A673 (cell line): ENCODE measurements around the gene TREM1. TPM values are rescaled to one million over a fixed set of nuclear protein-coding genes. Genes with fewer than 3 reads are reported as not detected.

Experiments
- BruUV-seq: library from RNA; stranded (reverse); fragments of 400-500 nt; replicated peaks from 2 replicates; lab custom pipeline; 2021; lab: Mats Ljungman, UMichigan
- CTCF ChIA-PET: fragments of 300-600 bp; sonication (Branson Sonifier 250); formaldehyde crosslinking; loops from one replicate; lab custom pipeline; 2022; ENCODE audit warnings: antibody characterized with exemption; lab: Charles Lee
- POLR2A ChIA-PET: fragments of 300-600 bp; sonication (Branson Sonifier 250); formaldehyde crosslinking; loops from one replicate; lab custom pipeline; 2022; ENCODE audit warnings: antibody characterized with exemption; ENCODE audit not compliant: low non-redundant PET; lab: Charles Lee
- DNase-seq: peaks from one replicate; pipeline ENCODE4 v3.0.0-alpha.2; 2015; ENCODE audit warnings: low spot score
- H3K27ac ChIP-seq: fragments of 200-600 bp; sonication (generic); 2 replicates; pipeline ENCODE4 v1.5.1; 2016; ENCODE audit warnings: mixed run types, low read depth, mild to moderate bottlenecking, mixed read lengths, antibody characterized with exemption, low read length; ENCODE audit not compliant: poor library complexity, severe bottlenecking
- H3K27me3 ChIP-seq: fragments of 200-600 bp; sonication (generic); replicated peaks from 2 replicates; pipeline ENCODE4 v1.6.1; 2017; ENCODE audit warnings: mixed run types, low read depth, mild to moderate bottlenecking, mixed read lengths, antibody characterized with exemption, low read length; ENCODE audit not compliant: insufficient read depth, poor library complexity
- H3K36me3 ChIP-seq: fragments of 200-600 bp; sonication (generic); 2 replicates; pipeline ENCODE4 v1.6.1; 2016; ENCODE audit warnings: mixed run types, mild to moderate bottlenecking, mixed read lengths, antibody characterized with exemption, low read length; ENCODE audit not compliant: insufficient read depth, poor library complexity, severe bottlenecking
- H3K4me1 ChIP-seq: fragments of 200-600 bp; sonication (generic); 2 replicates; pipeline ENCODE4 v1.6.1; 2017; ENCODE audit warnings: mixed run types, mild to moderate bottlenecking, mixed read lengths, antibody characterized with exemption, low read length; ENCODE audit not compliant: insufficient read depth, poor library complexity, severe bottlenecking
- H3K4me3 ChIP-seq: fragments of 200-600 bp; sonication (generic); 2 replicates; pipeline ENCODE4 v1.5.1; 2016; ENCODE audit warnings: low read depth, mixed run types, mild to moderate bottlenecking, mixed read lengths, low read length; ENCODE audit not compliant: poor library complexity, severe bottlenecking
- H3K9me3 ChIP-seq: fragments of 200-600 bp; sonication (generic); 2 replicates; pipeline ENCODE4 v1.6.1; 2016; ENCODE audit warnings: mixed run types, low read depth, mild to moderate bottlenecking, mixed read lengths, antibody characterized with exemption, low read length; ENCODE audit not compliant: poor library complexity, severe bottlenecking
- EZH2 ChIP-seq: fragments of 200-600 bp; sonication (generic); IDR thresholded peaks from 2 replicates; pipeline ENCODE4 v1.6.1; 2017; ENCODE audit warnings: borderline replicate concordance, low read depth, mild to moderate bottlenecking, mixed read lengths, antibody characterized with exemption, low read length; ENCODE audit not compliant: poor library complexity, severe bottlenecking
- intact Hi-C: fragments of 100-400 bp; cut with micrococcal nuclease; formaldehyde crosslinking; loops from one replicate; pipeline ENCODE4 v1.10.0; 2022; ENCODE audit not compliant: unreplicated experiment
- total RNA-seq: library from RNA; stranded (reverse); gene quantifications from 2 replicates; pipeline ENCODE4 v1.2.3, GENCODE V29; 2021
- TF ChIP-seq, protein P1 (sequence below): fragments of 300-800, 200-600 bp; sonication (generic); conservative IDR thresholded peaks from 2 replicates; pipeline ENCODE4 v1.5.1; 2017; ENCODE audit warnings: low read depth, mild to moderate bottlenecking, antibody characterized with exemption, low read length, moderate library complexity, mixed read lengths

The TREM1 gene
- total RNA-seq, 1 experiment from 2014 or later: not detected

DNA sequence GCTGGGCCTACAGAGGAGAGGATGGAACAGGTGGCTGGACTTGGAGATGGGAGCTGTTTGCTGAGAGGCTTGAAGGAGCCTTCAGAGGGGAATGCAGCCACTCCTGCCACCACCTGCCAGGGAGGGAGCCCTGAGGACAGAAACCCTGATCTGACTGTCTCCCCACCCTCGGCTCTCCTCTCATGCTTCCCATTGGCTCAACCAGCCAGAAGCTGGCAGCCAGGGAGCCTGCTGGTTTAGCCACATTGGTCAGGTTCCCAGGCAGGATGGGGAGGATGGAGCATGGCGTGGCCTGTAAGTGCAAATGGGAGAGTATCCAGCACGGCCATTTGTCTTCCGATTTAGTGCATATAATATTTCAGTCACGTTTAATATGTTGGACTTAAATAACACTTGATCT lies 12.8 kb downstream of the TREM1 start:
- intact Hi-C loops: no loop called here
- Histone ChIP-seq H3K27me3 (no peaks in the 10 kb centered on the region), H3K27ac (no peak overlapping the region), H3K4me3 (no peak overlapping the region), H3K9me3 (no peaks in the 10 kb centered on the region), H3K4me1 (peaks cover 7% of the 10 kb centered on the region), H3K36me3 (no peaks in the 10 kb centered on the region)
- TF ChIP-seq, protein P1, sequence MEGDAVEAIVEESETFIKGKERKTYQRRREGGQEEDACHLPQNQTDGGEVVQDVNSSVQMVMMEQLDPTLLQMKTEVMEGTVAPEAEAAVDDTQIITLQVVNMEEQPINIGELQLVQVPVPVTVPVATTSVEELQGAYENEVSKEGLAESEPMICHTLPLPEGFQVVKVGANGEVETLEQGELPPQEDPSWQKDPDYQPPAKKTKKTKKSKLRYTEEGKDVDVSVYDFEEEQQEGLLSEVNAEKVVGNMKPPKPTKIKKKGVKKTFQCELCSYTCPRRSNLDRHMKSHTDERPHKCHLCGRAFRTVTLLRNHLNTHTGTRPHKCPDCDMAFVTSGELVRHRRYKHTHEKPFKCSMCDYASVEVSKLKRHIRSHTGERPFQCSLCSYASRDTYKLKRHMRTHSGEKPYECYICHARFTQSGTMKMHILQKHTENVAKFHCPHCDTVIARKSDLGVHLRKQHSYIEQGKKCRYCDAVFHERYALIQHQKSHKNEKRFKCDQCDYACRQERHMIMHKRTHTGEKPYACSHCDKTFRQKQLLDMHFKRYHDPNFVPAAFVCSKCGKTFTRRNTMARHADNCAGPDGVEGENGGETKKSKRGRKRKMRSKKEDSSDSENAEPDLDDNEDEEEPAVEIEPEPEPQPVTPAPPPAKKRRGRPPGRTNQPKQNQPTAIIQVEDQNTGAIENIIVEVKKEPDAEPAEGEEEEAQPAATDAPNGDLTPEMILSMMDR: no peak
- no peak for TF ChIP-seq EZH2
- BruUV-seq: no TSS peak
- DNase-seq: no peak
- ChIA-PET CTCF (interaction anchor here (0.6 kb wide), 1 partner anchor 38 kb away, joined by 7 read pairs; no protein-coding TSS in a partner anchor), POLR2A (no interaction called here)

DNA sequence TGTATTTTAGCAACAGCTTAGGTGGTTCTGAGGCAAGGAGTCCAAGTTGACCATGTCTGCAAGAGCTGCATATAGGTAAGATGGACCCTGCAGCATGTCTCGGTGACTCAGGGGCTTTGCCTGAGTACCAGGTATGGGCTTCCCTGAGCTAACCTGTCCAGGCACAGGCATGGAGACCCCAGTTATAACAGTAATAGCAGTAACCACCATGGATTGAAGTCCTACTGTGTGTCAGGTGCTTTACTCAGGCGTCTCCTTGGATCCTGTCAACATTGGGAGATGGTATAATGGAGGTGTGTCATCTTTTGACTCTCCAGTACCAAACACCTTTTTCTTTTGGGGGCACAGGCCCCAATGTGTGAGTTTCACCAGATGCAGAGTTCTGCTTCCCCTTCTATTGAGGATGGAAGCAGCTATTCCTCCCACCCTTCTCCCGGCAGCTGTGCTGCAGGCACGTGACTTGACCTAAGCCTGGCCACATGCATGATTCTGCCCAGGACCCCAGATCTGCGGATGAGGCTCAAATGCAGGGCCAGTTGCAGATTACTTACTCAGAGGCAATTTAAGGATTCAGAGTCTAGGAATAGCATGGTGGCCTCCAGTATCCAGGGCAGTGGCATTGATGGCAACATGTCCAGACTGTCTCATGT lies 13.8 kb downstream of the TREM1 start:
- Histone ChIP-seq H3K36me3 (no peaks in the 10 kb centered on the region), H3K27me3 (no peaks in the 10 kb centered on the region), H3K9me3 (no peaks in the 10 kb centered on the region), H3K4me1 (peaks cover 15% of the 10 kb centered on the region), H3K27ac (no peak overlapping the region), H3K4me3 (no peak overlapping the region)
- intact Hi-C loops: no loop called here
- DNase-seq: no peak
- ChIA-PET CTCF (no interaction called here), POLR2A (no interaction called here)
- BruUV-seq: no TSS peak
- TF ChIP-seq, protein P1: no peak
- TF ChIP-seq EZH2: no peak

DNA sequence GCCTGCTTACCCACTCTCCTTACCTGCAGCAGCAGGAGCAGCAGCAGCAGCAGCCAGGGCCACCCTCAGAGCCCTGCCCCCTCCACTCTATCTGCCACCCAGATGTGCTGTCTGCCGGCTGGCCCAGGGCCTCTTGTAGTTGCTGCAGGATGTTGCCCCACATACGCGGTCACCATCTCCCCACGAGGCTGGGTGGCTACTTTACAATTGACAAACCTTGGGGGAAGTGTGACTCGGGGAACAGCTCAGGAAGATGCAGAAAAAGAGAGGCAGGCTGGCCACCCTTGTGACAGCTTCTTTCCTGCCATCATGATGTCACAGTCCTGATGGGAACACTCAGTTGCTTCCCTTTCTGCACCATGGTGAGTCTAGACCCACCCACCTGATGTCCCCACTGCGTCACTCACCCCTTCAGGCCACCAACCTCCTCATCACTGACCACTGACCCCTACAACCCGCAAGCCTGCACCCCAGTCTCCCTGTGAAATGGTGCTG lies 14.5 kb downstream of the TREM1 start:
- DNase-seq: no peak
- TF ChIP-seq, protein P1: no peak
- no peak for TF ChIP-seq EZH2
- ChIA-PET POLR2A (no interaction called here), CTCF (no interaction called here)
- Histone ChIP-seq H3K9me3 (no peaks in the 10 kb centered on the region), H3K27me3 (no peaks in the 10 kb centered on the region), H3K27ac (no peak overlapping the region), H3K4me3 (no peak overlapping the region), H3K36me3 (no peaks in the 10 kb centered on the region), H3K4me1 (peaks cover 21% of the 10 kb centered on the region)
- intact Hi-C loops: no loop called here
- BruUV-seq: no TSS peak
